Spleen (tissue), 7 donors: ENCODE results near the gene NDE1.

Experiments
- CTCF ChIP-seq, 11 experiments: fragments of 200-600 bp in 7 of 11; fragments of 450-650 bp in 4 of 11; sonication (generic) in 4 of 11; IDR thresholded peaks in 8 of 11; conservative IDR thresholded peaks in 3 of 11; 1 replicate in 7 of 11; 2 replicates in 4 of 11; pipeline versions ENCODE4 v1.4.0 to v1.8.0; 2016 to 2021; ENCODE audit warnings: antibody characterized with exemption in 11 of 11, inconsistent platforms in 4 of 11, mild to moderate bottlenecking in 1 of 11
- POLR2A ChIP-seq, 3 donors: fragments of 450-650 bp; IDR thresholded peaks; one replicate each; pipeline ENCODE4 v1.5.1; 2017; ENCODE audit warnings: antibody characterized with exemption in 3 of 3, mild to moderate bottlenecking in 1 of 3
- donor health status: DM: no; HTN: no; CAD: no; lungs with moderate emphysema.
- donor health status: DM: no; HTN: no; CAD: no.
- donor health status: DM: no; HTN: no; CAD: no.

- TF ChIP-seq CTCF (IDR thresholded peaks at IDR 0.05 in 8 of 11, conservative IDR thresholded peaks at IDR 0.05 in 3 of 11) (no peak), POLR2A (IDR thresholded peaks at IDR 0.05) (no peak)
These were observed 107.0 kb downstream of the NDE1 start for GRCh38 chr16:15757077-15757386.
